ENCODE measurements around the gene SNX33. TPM values are rescaled to one million over a fixed set of nuclear protein-coding genes. Genes with fewer than 3 reads are reported as not detected.

The SNX33 gene
- total RNA-seq (2021; fragmentation: NEBNext Ultra II Directional; extraction: Animal tissue kit (Norgen Biotek cat#: 25700)), result 10 to 100 TPM; 23.3 to 28.1 (median 25.3) TPM
- long read RNA-seq, full-length matches to known transcripts, result 4 of 5 reads
- long read RNA-seq, partial matches to known transcripts, result 0 of 5 reads
- long read RNA-seq, other reads (novel, unspliced or antisense), result 1 of 5 reads

- DNase-seq, result peak; percentile 73
- H3K4me3 Mint-ChIP-seq, result peak within 1 kb of the TSS; percentile 97
- peak within 1 kb of the TSS; percentile 96 for H3K27ac Mint-ChIP-seq
- H3K27me3 Mint-ChIP-seq (ENCODE audit: insufficient read depth), result peaks cover 2% of the 10 kb centered on the region; the same call in 1 of the 2 replicates
- peaks cover 27% of the 10 kb centered on the region for H3K36me3 Mint-ChIP-seq (ENCODE audit: low read depth)
- H3K4me1 Mint-ChIP-seq (ENCODE audit: low read depth), result peaks cover 78% of the 10 kb centered on the region
- H3K9me3 Mint-ChIP-seq, result no peaks in the 10 kb centered on the region
- TF ChIP-seq CTCF (IDR thresholded peaks at IDR 0.05), result peak; percentile 82
Measured at GRCh38 chr15:75647370-75648155, at the start of gene SNX33. TSS of gene SNX33 (plus strand) at chr15:75647912. CDS start at chr15:75649103, 1,191 bp downstream.

GRCh38 chr15:75598361-75598760 is 49.4 kb upstream of the SNX33 start:
- no peak overlapping the region for H3K27ac Mint-ChIP-seq
- peaks cover 19% of the 10 kb centered on the region; the same call in 1 of the 2 replicates for H3K36me3 Mint-ChIP-seq (ENCODE audit: low read depth)
- H3K4me1 Mint-ChIP-seq (ENCODE audit: low read depth), result peaks cover 14% of the 10 kb centered on the region
- H3K9me3 Mint-ChIP-seq, result no peaks in the 10 kb centered on the region
- no peak overlapping the region for H3K4me3 Mint-ChIP-seq
- no peaks in the 10 kb centered on the region; the same call in 1 of the 2 replicates for H3K27me3 Mint-ChIP-seq (ENCODE audit: insufficient read depth)
- no peak for TF ChIP-seq CTCF (IDR thresholded peaks at IDR 0.05)
- DNase-seq, result no peak

GRCh38 chr15:75599401-75599800 is 48.3 kb upstream of the SNX33 start:
- Mint-ChIP-seq H3K36me3 (ENCODE audit: low read depth) (peaks cover 19% of the 10 kb centered on the region; the same call in 1 of the 2 replicates), H3K9me3 (no peaks in the 10 kb centered on the region), H3K4me3 (no peak overlapping the region), H3K27ac (no peak overlapping the region), H3K4me1 (ENCODE audit: low read depth) (peaks cover 14% of the 10 kb centered on the region), H3K27me3 (ENCODE audit: insufficient read depth) (no peaks in the 10 kb centered on the region; the same call in 1 of the 2 replicates)
- DNase-seq, result no peak
- TF ChIP-seq CTCF (IDR thresholded peaks at IDR 0.05), result no peak

GRCh38 chr15:75606026-75606425 is 41.7 kb upstream of the SNX33 start:
- Mint-ChIP-seq H3K27me3 (ENCODE audit: insufficient read depth) (no peaks in the 10 kb centered on the region), H3K4me1 (ENCODE audit: low read depth) (peaks cover 6% of the 10 kb centered on the region; the same call in 1 of the 2 replicates), H3K4me3 (no peak overlapping the region), H3K36me3 (ENCODE audit: low read depth) (peaks cover 23% of the 10 kb centered on the region), H3K9me3 (no peaks in the 10 kb centered on the region), H3K27ac (no peak overlapping the region)
- no peak for DNase-seq
- no peak for TF ChIP-seq CTCF (IDR thresholded peaks at IDR 0.05)

GRCh38 chr15:75606711-75607699 is 40.7 kb upstream of the SNX33 start:
- H3K4me1 Mint-ChIP-seq (ENCODE audit: low read depth), result peaks cover 6% of the 10 kb centered on the region; the same call in 1 of the 2 replicates
- DNase-seq, result no peak
- H3K27ac Mint-ChIP-seq, result no peak overlapping the region
- H3K27me3 Mint-ChIP-seq (ENCODE audit: insufficient read depth), result no peaks in the 10 kb centered on the region
- H3K4me3 Mint-ChIP-seq, result no peak overlapping the region
- no peak for TF ChIP-seq CTCF (IDR thresholded peaks at IDR 0.05)
- no peaks in the 10 kb centered on the region for H3K9me3 Mint-ChIP-seq
- peaks cover 27% of the 10 kb centered on the region for H3K36me3 Mint-ChIP-seq (ENCODE audit: low read depth)
